Measurements from ENCODE around the gene DIAPH1. TPM values are rescaled to one million over a fixed set of nuclear protein-coding genes. Genes with fewer than 3 reads are reported as not detected.
A peak's percentile ranks its signal among the peaks of the same experiment; 100 is the strongest.
"Not testable (repeated sequence)": the region's sequence is repeated elsewhere in the genome, so short reads cannot be mapped to it uniquely, and the experiment has no call there.

DIAPH1 gene
- polyA plus RNA-seq, 1 donor: 20.1 TPM

GRCh38 chr5:141611289-141611688 lies 7.5 kb downstream of the DIAPH1 start:
- no peak for DNase-seq (ENCODE audit: low read depth)

- DNase-seq (ENCODE audit: low read depth): not testable (repeated sequence)
Observed at GRCh38 chr5:141609921-141610320, 8.9 kb downstream of the DIAPH1 start.

GRCh38 chr5:141609044-141609443 lies 9.8 kb downstream of the DIAPH1 start:
- no peak for DNase-seq (ENCODE audit: low read depth)

GRCh38 chr5:141608557-141608956 lies 10.2 kb downstream of the DIAPH1 start:
- no peak for DNase-seq (ENCODE audit: low read depth)

- no peak for DNase-seq (ENCODE audit: low read depth)
Observed at GRCh38 chr5:141608046-141608445, 10.8 kb downstream of the DIAPH1 start.

GRCh38 chr5:141605523-141606277 lies 13.1 kb downstream of the DIAPH1 start:
- DNase-seq (ENCODE audit: low read depth): no peak

GRCh38 chr5:141603923-141604717 lies 14.7 kb downstream of the DIAPH1 start:
- peak; percentile 43 for DNase-seq (ENCODE audit: low read depth)

- no peak for DNase-seq (ENCODE audit: low read depth)
Observed at GRCh38 chr5:141602606-141603005, 16.2 kb downstream of the DIAPH1 start.

GRCh38 chr5:141598391-141599345 lies 20.1 kb downstream of the DIAPH1 start:
- DNase-seq (ENCODE audit: low read depth): no peak

GRCh38 chr5:141597814-141598213 lies 21.0 kb downstream of the DIAPH1 start:
- DNase-seq (ENCODE audit: low read depth): no peak

- no peak for DNase-seq (ENCODE audit: low read depth)
Observed at GRCh38 chr5:141597394-141597793, 21.4 kb downstream of the DIAPH1 start.

GRCh38 chr5:141596867-141597266 lies 21.9 kb downstream of the DIAPH1 start:
- DNase-seq (ENCODE audit: low read depth): no peak

GRCh38 chr5:141590127-141590526 lies 28.7 kb downstream of the DIAPH1 start:
- no peak for DNase-seq (ENCODE audit: low read depth)

- DNase-seq (ENCODE audit: low read depth): no peak
Observed at GRCh38 chr5:141586246-141586645, 32.6 kb downstream of the DIAPH1 start.

GRCh38 chr5:141585594-141585993 lies 33.2 kb downstream of the DIAPH1 start:
- DNase-seq (ENCODE audit: low read depth): no peak

GRCh38 chr5:141574122-141574510 lies 44.7 kb downstream of the DIAPH1 start:
- DNase-seq (ENCODE audit: low read depth): no peak

GRCh38 chr5:141573489-141574121 lies 45.2 kb downstream of the DIAPH1 start:
- no peak for DNase-seq (ENCODE audit: low read depth)

- no peak for DNase-seq (ENCODE audit: low read depth)
Observed at GRCh38 chr5:141570655-141571054, 48.1 kb downstream of the DIAPH1 start.

GRCh38 chr5:141567513-141568117 lies 51.2 kb downstream of the DIAPH1 start:
- DNase-seq (ENCODE audit: low read depth): no peak

- DNase-seq (ENCODE audit: low read depth): no peak
Observed at GRCh38 chr5:141565826-141566570, 52.8 kb downstream of the DIAPH1 start.
